Measurements from ENCODE around the gene KIF18B.

The KIF18B gene
- 1.1 reads per million for total RNA-seq

DNA sequence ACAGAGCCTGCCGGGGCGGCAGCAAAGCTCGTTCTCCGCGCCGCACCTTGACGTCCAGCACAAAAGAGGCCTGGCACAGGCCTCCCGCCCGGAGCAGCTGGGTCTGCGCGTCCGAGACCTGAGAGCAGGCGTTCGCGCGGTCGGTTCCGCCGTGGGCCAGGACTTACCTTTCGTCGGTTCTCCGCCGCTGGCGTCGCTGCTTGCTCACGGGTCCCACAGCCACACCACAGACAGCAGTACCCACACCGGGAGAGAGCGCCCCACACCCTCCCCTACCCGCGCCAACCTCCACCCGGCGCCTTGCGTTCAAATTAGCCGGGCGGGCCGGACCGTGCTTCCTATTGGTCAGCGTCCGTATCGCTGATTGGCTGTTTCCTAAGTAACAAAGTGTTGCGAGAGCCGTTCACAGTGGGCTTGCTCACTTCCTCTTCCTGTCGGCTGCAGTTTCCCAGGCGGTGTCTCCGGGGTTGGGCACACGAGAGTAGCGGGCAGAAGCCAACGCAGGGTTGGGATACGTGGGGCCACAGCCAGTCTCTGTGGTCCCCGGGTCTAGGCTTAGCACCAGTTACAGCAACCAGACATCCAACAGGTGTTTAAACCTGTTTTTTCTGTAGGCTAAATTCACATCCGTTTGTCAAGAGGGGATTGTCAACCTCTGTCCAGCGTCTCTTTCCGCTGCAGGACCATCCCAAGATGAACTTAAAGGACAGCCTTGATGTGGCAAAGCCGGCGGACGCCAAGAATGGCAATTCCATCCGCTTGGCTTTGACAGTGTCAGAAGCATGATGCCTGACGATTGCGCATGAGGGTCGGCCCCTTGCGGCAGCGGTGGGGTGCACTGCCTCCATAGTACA, at the start of gene KIF18B:
TSS of gene KIF18B (minus strand) at position 313 of the 854 bp plus-strand sequence. CDS start 11,429 bp downstream, outside the sequence.
- peak; percentile 82 for DNase-seq

DNA sequence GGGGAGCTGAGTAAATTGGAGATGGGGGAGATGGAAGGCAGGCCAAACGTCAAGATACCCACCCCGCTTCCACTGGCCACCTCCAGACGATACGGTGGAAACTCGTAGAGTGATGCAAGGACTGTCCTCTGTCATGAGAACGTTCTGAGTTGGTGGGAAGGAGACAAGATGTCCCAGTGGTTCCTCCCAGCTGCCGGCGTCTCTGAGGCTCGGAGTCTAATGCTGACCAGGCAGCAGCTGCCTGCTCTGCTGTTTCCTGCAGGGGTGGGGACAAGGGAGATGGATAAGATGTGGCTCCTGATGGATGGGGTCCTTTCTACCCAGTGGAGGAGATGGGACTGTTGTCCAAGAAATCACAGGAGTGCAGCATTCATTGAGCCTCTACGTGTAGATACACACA, 48.7 kb upstream of the KIF18B start:
- DNase-seq, result no peak

DNA sequence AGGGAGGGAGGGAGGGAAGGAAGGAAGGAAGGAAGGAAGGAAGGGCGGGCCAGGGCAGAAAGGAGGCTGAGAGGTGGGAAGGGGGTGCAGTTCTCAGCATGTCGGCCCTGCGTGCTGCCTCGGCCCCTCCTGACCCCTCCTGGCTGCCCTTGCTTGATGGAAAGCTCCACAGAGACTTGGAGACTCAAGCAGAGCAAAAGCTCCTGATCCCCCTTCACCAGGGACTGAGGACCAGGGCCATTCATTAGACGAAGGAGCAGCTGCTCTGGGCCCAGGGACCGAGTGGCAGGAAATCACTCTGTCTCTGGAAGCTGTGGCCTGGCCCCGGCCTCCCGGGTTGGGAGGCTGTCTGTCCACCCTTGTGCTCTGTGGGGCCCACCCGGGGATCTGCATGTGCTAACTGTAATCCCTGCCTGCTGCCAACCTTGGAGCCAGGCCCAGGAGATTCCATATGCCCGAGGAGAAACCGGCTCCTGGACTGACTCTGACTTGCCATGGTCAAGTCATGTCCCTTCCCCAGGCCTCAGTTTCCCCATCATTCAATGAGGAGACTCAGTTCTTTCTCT, 47.9 kb upstream of the KIF18B start:
- DNase-seq, result no peak

DNA sequence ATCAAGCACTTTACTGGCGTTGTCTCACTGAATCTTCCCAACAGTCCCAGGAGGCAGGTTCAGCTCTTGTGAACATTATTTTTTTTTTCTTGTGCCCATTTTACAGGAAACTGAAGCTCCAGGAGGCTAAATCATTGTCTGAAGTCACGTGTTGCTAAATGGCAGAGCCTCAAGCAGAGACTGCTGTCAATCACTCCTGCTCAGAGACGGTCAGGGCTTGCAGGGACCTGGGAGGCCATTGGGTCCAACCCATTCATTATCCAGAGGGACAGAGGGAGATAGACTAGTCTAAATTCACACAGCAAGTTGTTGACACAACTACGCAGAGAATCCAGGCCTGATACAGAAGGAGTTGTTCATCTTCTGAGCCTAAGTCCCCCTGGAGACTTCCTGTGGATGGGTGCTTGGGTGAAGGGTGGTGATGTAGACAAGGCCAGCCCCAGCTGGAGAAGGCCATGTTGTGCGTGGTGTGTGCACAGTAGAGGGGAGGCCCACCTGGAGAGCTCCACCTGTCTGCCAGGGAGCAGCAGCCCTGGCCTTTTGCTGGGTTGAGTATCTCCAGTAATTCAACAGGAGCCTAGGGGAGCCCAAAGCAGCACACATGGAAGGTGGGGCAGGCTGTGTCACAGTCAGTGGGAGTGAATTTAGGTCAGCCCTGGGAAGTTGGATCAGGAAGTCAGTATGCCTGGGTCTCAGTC, 44.8 kb upstream of the KIF18B start:
- DNase-seq, result no peak

DNA sequence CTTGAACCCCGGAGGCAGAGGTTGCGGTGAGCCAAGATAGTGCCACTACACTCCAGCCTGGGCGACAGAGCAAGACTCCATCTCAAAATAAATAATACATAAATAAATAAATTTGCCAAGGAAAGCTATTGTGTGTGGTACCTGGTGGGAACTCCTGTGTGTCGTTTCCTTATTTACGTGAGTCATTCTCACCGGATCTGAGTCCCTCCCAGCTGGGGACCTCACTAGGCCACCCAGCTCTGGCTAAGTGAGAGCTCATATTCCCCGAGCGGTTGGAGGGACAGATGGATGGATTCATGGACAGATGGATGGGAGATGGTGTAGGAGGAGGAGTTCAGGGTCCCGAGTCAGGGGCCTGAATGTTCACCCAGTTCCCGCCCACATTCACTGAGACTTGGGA, 43.4 kb upstream of the KIF18B start:
- DNase-seq, result no peak

DNA sequence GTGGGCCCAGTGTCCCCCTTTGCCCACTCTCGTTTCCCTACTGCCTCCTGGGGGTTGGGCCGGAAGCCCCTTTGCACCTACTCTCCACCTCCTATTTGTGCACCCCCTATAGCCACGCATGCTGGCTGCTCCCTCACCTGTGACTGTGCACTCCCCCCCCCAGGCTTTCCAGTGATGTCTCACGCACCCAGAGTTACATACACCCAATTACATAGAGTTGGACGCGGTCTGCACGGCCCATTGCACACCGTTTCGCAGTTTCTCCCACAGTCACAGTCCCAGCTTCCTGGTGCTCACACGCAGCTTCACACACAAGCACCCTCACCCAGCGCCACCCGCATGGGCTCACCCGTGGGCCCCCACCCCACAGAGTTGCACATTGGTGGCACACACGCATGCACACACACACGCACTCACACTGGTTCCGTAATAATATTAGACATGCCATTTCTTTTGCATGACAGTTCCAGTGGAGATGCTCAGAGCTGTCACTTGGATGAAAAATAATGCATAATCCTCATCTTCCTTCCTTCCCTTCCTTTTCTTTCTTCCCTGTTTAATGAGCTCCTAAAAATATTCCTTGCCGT, 42.1 kb upstream of the KIF18B start:
- no peak for DNase-seq

DNA sequence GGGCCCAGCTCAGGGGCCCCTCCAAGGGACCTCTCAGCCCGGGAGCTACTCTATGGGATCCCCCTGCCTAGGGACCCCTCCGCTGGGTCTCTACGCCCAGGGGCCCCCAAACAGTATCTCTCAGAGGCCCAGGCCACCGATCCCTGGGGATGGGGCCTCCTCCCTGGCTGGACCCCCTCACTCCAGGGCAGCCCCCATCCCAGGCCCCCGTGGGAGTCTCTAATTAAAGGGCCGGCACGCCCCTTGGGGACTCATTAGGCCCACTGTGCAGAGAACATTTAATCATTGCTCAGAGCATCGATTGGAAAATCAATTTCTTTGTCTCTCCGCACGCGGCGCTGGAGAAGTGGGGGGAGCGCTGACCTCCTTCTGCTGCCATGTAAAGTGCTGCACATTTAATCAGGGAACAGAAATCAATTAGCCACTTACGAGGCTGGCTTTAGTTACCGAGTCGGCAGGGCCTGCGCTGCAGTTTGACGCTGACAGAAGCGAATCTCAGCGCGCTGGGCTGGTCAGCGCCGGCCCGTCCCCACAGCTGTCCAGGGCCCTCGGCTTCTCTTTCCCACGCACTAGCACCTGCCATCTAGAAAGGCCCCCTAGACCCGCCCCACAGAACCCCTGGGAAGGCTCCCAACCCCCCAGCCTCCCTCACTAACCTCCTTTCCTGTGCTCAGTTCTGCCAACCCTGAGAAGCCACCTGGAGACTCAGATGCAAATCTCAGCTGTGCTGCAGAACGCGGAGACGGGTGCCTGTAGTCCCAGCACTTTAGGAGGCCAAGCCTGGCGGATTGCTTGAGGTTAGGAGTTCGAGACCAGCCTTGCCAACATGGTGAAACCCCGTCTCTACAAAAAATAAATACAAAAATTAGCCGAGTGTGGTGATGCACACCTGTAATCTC, 40.7 kb upstream of the KIF18B start:
- no peak for DNase-seq

DNA sequence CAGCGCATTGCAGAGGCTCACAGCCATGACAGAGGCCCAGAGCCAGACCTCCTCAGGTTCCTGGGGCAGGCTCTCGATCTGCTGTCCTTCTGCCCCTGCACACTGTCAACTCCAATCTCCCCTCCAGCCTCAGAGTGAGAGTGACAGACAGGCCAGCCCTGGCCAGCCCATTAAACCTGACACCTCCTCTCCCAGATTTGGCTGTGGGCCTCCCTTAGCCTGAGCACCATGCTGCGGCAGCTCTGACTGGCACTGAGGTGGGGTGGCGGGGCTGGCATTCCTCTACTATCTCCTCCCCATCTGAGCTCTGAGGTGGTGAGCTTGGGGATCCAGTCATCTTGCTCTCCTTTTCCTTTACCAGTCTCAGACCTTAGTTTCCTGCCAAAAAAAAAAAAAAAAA, 36.0 kb upstream of the KIF18B start:
- no peak for DNase-seq

DNA sequence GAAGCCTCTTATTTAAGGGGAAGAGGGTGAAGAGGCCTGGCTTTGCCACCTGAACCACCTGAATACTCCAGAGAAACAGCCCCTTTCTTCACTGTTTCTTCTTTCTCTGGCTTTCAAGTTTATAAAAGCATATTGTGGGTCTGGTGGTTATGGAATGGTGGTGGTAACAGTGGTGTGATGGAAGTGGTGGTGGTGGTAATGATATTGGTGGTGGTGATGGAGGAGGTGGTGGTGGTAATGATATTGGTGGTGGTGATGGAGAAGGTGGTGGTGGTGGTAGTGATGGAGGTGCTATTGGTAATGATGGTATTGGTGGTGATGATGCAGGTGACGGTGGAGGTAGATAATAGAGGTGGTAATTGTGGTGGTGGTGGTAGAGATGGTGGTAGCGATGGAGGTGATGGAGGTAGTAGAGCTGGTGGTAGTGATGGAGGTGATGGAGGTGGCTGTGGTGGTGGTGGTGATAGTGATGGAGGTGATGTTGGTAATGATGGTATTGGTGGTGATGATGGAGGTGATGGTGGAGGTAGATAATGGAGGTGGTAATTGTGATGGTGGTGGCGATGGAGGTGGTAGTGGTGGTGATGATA, 34.6 kb upstream of the KIF18B start:
- DNase-seq, result no peak

DNA sequence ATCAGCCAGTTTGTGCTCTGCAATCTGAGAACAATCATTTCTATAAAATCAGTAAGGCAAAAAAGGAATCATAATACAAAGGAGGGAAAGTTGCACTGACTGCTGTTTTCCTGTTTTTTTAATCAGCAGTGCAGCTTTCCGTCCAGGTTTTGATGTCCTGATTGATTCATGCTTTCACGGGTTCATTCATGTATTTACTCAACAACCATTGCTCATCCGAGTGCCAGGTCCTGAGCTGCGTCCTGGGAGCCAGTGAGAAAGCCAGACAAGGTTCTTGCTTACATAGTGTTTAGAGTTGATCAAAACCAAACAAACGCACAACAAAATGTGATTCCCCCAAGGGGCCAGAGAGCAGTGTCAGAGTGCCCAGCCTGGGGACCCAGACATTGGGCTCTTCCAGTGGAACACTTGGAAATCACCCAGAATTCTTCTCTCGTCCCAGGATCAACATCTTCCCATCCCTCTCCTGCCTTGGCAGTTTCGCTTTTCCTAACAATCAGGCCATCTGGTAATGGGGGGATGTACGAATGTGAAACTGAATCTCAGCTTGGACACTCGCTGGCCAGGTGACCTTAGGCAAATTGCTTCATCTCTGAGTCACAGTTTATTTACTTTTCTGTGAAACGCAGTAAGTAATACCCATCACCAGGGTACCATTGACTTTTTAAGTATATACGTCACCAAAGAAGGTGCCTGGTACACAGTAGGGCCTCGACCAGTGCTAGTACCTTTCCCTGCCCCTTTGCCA, 33.8 kb upstream of the KIF18B start:
- DNase-seq, result no peak

DNA sequence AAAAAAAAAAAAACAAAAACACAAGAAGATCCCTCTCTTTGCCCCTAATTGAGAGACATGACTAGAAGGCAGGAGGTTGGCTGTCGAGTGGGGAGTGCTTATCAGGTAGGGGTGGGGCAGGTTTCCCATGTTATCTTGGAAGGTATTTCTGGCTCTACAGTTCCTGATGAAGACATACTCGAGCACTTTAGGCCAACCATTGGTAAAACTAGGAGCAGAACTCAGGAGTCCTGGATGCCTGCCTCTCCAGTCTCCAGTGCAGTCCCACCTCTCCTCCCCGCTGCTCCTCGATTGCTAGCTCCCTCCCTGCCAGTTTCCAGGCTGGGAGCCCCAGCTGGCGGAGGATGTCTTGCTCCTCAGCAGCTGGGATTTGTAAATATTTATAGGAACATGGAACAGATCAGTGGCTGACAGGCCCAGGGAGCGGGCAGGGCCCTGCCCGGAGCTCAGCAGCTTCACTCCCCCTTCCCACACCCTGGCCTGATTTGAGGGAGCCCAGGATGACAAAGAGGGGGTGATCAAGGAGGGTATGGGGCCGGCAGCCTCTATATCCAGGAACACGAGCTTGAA, 31.9 kb upstream of the KIF18B start:
- DNase-seq, result no peak

DNA sequence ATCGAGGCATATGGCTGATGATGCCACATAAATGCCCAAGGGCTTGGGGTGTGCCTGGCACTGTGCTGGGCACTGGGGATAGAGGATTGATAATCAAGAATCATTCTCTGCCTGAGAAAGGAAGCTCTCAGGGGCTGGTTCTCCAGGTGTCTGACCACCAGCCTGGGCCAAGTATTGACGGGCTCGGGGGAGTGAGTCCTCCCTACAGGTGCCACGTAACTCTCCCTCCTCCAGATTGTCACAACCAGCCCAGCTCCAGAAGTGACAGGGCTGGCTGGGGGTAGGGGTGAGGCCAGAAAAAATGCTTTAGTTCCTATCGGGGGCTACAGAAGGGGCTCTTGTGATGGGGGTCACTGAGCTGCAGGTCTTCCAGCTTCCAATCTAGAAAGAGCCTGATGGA, 31.2 kb upstream of the KIF18B start:
- DNase-seq, result no peak

DNA sequence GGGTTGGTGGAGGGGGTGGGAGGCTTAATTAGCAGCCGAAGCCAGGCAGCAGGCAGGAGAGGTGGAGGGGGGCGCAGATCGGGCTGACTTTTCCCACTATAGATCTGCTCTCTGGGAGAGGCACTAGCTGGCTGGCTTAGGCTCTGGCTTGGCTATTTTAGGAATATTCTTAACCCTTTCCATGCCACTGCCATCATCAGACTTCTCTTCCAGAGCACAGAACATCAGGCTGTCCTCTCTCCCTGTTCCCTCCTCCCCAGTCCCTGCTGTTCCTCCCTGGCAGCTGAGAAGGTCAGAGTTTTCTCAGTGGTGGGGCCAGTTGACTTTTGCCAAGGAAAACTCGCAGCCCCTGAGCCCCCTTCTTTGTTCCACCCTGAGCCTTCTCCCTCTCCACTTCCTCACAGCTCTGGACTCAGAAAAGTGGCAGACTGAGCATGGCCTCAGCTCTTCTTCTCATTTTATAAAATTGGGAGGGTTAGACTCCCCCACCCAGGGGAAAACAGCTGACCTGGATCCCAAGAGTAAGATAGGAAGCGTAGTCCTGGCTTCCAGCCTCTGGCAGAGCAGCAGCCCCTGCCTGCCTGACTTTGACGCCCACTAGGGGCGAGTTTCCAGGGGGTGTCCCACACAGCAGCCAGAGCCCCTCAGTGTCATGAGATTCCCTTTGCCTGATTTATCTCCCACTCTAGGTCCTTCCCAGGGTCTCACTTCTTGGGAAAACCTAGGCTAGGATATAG, 30.4 kb upstream of the KIF18B start:
- no peak for DNase-seq

DNA sequence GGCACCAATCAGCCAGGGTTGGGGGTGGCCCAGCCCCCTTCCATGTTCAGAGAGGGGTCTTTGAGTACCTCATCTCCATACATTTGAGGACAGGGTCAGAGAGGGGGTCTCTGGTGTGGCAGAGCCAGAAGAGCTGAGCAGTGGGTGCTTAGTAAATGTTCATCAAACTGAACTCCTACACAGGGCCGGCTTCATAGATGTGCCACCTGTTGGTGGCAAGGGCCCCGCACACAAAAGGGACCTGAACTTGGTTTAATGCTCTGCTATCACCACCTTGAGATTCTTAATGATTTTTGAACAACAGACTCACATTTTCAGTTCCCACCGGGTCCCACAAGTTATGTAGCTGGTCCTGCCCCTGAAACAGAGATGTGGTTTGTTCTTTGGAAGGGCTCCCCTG, 29.5 kb upstream of the KIF18B start:
- no peak for DNase-seq

DNA sequence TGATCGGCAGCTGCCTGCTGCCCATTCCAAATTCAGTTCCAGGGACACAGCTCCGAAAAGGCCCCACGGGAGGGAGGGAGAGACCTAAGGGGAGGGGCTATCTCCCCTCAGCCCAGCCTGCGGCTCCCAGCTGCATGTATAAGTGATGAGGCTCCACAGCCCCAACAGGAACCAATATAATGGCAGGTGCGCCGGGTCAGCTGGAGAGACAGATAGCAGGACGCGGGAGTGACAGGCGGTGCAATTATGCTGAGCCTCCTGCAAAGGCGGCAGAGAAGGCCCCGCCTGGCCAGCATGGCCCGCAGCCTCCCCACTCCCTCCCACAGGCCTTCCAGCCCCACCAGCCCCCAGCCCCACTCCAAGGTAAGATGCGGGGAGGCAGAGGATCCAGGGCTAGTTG, 28.6 kb upstream of the KIF18B start:
- no peak for DNase-seq

DNA sequence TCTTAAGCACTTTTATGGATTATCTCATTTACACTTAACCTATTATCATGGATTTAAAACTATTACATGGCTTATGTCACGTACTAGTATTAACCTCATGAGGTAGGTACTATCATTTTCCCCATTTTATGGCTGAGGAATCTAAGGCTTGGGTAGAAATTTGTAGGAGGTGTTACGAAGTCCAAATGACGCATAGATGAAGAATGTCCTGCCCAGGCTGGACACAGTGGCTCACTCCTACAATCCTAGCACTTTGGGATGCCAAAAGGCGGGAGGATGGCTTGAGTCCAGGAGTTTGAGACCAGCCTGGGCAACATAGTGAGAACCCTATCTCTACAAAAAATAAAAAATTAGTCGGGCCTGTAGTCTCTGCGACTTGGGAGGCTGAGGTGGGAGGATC, 25.4 kb upstream of the KIF18B start:
- no peak for DNase-seq

DNA sequence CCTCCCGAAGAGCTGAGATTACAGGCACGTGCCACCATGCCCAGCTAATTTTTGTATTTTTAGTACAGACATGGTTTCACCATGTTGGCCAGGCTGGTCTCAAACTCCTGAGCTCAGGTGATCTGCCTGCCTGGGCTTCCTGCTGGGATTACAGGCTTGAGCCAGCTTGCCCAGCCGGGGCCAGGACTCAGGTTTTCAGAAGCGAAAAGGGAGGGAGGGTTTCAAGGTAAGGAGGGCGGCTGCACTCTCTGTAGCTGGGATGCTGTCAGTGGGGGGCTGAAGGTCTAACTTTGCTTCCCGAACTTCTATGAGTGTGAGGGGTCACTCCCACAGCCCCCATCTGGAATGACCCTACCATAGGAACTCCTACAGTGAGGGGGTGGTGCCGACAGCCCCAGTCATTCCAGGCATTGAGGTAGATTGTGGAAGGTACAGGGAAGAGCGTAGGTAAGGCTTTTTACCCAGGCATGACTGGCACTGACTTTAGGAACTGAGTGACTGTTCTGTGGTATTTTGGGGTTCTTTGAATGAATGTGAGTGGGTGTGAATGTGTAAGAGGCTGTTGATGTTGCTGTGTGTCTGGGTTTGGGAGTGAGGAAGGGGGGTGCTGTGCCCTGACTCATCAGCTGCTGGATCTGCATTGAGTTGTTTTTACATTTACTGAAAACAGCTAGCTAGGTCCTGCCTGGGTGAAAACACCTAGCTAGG, 24.4 kb upstream of the KIF18B start:
- DNase-seq, result no peak

DNA sequence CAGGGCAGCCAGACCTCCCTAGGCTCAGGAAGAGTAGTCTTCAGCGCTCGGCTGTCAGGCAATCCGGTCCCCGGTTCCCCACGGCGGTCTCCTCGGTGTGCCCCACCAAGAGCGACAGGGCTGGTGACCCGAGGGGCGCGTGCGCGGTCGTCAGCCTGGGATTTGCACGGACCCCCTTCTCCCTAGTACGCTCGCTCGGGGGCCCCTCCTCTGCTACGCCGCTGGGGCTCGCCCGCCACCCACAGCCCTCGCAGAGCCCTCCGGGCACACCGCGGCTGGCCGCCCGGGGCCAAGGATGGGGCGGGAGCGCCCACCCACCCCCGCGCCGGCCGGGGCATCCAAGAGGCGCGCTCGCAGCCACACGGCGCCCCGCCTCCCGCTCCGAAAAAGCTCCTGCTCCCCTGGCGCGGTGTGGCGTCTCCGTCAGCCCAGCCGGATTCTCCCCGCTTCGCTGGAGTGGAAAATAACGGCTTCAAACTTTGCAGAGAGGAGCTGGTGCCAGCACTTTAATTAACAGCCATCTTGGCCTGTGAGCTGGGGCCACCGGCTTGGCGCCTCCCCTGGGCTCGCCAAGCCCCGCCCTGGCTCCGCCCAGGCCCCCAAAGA, 22.7 kb upstream of the KIF18B start:
- no peak for DNase-seq

DNA sequence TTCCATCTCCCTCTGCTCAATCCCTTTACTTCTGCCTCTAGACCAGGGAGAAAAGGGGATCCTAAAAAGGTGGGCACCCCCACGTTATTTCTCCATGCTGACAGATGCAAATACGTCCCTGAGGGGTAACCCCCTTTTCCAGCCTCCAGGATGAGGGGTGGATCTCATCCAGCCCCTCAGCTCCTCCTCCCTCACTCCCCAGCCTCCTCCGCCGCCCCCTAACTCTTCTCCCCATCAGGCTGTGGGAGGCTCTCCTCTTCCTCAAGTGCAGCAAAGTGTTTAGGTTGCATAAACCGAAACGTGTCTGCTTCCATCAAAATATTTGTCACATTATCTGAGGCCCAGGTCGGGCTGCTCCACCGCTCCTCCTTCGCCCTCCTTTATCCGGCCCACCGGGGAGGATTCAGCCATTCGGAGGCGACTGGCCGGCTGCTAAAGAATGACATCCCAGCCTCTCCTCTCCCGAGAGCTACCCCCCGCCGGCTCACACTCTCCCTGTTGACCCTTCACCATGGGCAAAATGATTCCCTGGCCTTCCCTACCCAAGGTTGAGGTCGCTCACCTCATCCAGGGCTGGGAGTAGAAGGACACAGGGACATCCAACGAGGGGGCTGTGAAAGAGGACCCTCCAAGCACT, 21.7 kb upstream of the KIF18B start:
- no peak for DNase-seq

Measured in effector CD4-positive, alpha-beta T cell (primary cell).